LNCaP clone FGC (cell line): ENCODE results near the gene SCFD2.

Experiments used
- DNase-seq: peaks from one replicate; pipeline ENCODE4 v3.0.0-alpha.2; 2011; ENCODE audit warnings: low read depth
- H3K4me3 ChIP-seq: 2 replicates; pipeline ENCODE4 v1.5.1; 2011; ENCODE audit warnings: mild to moderate bottlenecking, low read depth, low read length, control low read depth
- TF ChIP-seq, protein P1 (sequence below): IDR thresholded peaks from 2 replicates; pipeline ENCODE4 v1.5.1; 2012; ENCODE audit warnings: mild to moderate bottlenecking; ENCODE audit not compliant: control insufficient read depth, insufficient read depth; ENCODE audit errors: extremely low read depth

Gene SCFD2

DNA sequence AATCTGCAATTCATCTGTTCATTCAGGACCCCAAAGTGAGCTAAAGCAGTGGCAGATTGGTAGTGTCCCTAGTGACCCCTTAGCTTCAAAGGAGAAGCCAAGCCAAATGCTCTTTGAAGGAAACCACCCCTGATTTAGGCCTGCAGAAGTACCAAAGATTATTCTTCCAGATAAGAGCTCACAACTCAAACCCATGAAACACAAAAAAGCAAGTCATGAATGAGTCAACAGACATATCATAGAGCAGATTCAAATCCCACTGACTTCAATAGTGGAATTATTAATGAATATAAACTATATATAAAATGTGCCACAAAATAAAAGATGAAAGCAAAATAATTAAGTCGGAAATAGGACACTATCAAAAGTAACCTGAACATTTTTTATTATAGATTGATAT lies 197.6 kb downstream of the SCFD2 start:
- no peak overlapping the region for H3K4me3 ChIP-seq
- no peak for DNase-seq
- TF ChIP-seq, protein P1, sequence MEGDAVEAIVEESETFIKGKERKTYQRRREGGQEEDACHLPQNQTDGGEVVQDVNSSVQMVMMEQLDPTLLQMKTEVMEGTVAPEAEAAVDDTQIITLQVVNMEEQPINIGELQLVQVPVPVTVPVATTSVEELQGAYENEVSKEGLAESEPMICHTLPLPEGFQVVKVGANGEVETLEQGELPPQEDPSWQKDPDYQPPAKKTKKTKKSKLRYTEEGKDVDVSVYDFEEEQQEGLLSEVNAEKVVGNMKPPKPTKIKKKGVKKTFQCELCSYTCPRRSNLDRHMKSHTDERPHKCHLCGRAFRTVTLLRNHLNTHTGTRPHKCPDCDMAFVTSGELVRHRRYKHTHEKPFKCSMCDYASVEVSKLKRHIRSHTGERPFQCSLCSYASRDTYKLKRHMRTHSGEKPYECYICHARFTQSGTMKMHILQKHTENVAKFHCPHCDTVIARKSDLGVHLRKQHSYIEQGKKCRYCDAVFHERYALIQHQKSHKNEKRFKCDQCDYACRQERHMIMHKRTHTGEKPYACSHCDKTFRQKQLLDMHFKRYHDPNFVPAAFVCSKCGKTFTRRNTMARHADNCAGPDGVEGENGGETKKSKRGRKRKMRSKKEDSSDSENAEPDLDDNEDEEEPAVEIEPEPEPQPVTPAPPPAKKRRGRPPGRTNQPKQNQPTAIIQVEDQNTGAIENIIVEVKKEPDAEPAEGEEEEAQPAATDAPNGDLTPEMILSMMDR: no peak

DNA sequence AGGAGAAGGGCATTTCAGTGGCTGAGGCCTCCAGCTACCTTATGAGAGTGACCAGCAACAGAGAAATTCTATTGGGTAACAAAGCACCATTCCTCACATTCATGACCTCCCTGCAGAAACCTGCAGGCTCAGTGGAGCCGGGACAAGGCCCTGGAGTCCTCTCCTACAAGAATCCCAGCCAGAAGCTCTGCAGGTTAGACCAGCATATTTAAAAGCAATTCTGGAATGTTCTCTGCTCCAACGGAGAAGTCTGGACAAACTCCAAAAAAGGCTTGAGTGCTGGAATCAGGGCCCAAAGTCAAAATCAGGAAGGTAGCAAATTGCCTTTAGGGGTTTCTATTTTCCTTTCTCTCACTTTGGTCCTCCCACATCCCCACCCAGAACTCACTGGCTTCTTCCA lies 202.9 kb downstream of the SCFD2 start:
- TF ChIP-seq, protein P1: no peak

DNA sequence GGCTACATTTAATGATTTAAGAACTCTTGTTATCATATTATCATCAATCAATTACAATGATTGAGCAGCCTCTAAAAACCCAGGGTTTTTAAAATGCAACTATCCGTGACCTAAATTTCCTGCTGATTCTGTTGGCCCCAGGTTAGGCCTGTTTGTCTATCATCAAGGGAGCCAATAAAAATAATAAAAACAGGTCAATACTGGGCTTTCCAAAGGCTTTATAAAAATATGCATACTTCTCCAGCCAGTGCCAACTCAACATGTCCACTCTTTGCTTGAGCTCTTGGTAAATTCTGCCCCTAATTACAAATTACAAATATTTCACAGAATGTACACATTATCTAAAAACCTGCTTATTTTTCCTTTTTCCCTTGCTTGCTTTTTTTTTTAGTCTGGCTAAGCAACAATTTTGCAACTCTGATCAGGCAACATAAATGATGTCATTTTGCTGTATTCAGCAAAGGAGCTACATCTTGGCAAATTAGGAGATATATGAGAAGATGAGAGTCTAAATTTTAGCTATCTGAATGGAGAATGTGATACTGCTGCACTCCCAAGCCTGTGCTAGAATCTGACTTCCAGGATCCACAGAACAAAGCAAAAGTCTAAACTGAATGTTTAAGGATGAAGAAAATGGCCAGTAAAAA lies 204.0 kb downstream of the SCFD2 start:
- DNase-seq: no peak
- H3K4me3 ChIP-seq: no peak overlapping the region

More for the DNA sequence above, 202.9 kb downstream of the SCFD2 start:
- no peak overlapping the region for H3K4me3 ChIP-seq
- no peak for DNase-seq

DNA sequence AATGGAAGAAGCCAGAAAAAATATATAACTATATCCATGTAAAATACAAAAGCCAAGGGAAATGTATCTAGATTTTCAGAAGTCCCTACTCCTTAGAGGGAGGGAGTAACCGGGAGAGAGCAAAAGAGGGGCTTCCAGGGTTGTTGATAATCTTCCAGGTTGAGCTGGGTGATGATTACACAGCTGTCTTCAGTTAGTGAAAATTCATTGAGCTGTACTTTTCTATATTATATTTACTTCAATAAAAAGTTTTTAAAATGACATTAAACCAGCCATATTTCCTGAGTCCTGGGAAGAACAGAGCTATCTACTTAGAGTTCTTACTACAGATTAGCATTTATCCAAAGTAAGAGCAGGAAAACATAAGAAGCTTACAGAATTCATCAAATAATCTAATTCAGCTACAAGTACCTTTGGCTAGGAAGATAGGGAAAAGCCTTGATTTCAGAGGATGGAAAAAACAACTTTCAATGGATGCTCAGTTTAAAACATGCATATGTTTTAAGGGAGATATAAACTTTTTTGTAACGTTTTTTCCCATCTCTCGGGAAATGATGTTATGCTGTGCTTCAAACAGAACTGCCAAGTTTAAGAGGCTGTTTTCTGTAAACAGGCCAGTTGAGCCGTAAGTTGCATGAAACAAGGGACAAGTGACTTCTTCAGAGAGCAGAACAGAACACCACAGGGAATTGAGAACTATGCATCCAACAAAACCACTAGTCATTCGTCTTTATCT lies 204.6 kb downstream of the SCFD2 start:
- TF ChIP-seq, protein P1: no peak
- no peak overlapping the region for H3K4me3 ChIP-seq
- no peak for DNase-seq

More for the DNA sequence above, 204.0 kb downstream of the SCFD2 start:
- TF ChIP-seq, protein P1: no peak

DNA sequence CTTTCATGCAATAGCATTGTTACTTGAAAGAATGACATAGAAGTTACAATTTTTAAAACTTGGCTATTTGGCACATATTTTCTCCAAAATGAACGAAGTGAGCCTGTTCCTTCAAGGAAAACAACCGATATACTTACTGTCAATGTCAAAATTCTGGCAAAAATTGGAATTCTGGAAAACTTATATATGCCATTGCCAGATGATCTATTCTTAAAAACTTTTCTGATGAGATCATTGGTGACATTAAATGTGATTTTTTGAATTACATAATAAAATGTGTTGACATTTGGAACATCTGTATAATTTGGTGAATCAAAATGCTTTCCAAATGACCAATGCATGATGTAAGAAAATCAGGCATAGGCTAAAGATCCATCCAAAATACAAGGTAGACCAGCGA lies 209.0 kb downstream of the SCFD2 start:
- no peak overlapping the region for H3K4me3 ChIP-seq
- TF ChIP-seq, protein P1: no peak
- DNase-seq: no peak

DNA sequence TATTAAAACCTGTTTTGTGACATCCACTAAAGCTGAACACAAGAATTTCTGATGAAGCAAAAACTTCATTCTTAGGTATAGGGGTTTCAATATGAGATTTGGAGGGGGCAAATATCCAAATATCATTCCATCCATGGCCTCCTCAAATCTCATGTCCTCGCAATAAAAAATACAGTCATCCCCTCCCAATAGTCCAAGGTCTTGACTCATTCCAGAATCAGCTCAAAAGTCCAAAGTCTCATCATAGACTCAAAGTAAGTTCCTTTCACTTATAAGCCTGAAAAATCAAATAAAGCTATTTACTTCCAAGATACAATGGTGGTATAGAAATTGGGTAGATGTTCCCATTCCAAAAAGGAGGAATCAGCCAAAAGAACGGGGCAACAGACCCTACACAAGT lies 213.4 kb downstream of the SCFD2 start:
- TF ChIP-seq, protein P1: no peak
- no peak overlapping the region for H3K4me3 ChIP-seq
- no peak for DNase-seq

DNA sequence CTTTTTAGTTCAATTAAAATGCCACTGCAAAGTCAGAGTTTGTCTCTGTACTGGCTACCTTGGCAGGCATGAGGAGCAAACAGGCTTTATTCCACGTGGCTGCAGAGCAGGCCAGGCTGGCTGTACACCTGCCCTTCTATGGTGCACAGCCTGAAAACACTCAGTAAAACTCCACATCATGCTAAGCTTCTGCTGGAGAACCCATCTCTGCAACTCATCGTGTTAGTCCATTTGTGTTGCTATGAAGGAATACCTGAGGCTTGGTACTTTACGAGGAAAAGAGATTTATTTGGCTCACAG lies 214.4 kb downstream of the SCFD2 start:
- no peak overlapping the region for H3K4me3 ChIP-seq
- TF ChIP-seq, protein P1: no peak
- DNase-seq: no peak
